GM12872 (cell line): ENCODE measurements around the gene GALNT11.

Experiments
- TF ChIP-seq, protein P1 (sequence below): IDR thresholded peaks from 3 replicates; pipeline ENCODE4 v1.5.1; 2011; ENCODE audit warnings: low read depth, mild to moderate bottlenecking, low read length, moderate library complexity; ENCODE audit not compliant: insufficient read depth

The GALNT11 gene

DNA sequence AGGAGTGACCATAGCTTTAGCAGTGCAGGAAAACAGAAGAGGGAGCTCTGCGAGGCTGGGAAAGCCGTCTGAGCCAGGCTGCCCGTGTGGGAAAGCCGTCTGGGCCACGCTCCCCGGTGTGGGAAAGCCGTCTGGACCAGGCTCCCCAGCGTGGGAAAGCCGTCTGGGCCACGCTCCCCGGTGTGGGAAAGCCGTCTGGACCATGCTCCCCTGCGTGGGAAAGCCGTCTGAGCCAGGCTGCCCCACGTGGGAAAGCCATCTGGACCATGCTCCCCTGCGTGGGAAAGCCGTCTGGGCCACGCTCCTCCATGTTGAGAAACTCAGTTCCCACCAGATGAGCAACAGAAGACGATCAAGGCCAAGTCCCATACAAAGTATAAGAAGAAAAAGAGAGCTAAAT is 101.8 kb downstream of the GALNT11 start:
- TF ChIP-seq, protein P1, sequence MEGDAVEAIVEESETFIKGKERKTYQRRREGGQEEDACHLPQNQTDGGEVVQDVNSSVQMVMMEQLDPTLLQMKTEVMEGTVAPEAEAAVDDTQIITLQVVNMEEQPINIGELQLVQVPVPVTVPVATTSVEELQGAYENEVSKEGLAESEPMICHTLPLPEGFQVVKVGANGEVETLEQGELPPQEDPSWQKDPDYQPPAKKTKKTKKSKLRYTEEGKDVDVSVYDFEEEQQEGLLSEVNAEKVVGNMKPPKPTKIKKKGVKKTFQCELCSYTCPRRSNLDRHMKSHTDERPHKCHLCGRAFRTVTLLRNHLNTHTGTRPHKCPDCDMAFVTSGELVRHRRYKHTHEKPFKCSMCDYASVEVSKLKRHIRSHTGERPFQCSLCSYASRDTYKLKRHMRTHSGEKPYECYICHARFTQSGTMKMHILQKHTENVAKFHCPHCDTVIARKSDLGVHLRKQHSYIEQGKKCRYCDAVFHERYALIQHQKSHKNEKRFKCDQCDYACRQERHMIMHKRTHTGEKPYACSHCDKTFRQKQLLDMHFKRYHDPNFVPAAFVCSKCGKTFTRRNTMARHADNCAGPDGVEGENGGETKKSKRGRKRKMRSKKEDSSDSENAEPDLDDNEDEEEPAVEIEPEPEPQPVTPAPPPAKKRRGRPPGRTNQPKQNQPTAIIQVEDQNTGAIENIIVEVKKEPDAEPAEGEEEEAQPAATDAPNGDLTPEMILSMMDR: no peak

DNA sequence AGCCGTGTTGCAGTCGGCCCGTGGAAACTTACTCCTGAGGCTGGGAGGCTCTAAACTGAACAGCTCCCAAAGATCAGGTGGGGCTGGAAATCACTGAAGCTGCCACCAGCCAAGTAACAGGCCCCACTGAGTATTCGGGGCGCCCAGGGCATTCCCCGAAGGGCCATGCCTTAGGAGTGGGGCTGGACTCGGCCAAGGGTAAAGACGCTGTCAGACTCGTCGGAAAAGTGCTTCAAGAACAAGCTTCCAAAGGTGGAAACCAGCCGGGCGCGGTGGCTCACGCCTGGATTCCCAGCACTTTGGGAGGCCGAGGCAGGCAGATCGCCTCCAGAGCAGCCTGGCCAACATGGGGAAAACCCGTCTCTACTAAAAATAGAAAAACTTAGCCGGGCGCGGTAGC is 102.8 kb downstream of the GALNT11 start:
- TF ChIP-seq, protein P1: no peak

DNA sequence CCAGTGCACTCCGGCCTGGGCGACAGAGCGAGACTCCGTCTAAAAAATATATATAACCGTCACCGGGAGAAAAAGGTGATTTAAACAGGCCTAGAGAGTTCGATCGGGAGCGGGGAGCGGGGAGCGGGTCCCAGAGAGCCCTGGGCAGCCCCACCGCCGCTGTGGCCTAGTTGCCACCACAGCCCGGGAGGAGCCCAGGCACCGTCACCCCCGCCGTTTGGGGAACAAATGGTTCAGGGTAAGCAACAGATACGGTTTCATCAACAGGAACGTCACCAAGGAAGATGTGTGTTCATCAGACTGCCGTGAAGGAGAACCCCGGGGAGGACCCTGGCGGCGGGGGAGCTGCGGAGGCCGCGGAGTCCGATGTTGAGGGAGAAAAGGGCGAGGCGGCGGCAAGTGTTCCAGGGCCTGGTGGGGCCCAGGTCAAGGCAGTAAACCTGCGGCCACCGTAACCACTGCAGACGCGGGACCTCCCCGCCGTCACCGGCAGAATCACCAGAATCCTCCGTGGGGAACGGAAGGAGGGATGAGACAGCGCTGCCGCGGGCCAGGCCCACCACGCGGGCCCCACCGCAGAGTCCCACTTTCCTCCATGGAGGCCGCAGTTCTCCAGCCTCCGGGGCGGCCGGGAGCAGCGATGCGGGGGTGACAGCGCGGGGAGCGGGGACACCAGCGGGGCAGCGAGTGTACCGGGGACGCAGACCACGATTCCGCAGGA is 103.4 kb downstream of the GALNT11 start:
- TF ChIP-seq, protein P1: no peak

DNA sequence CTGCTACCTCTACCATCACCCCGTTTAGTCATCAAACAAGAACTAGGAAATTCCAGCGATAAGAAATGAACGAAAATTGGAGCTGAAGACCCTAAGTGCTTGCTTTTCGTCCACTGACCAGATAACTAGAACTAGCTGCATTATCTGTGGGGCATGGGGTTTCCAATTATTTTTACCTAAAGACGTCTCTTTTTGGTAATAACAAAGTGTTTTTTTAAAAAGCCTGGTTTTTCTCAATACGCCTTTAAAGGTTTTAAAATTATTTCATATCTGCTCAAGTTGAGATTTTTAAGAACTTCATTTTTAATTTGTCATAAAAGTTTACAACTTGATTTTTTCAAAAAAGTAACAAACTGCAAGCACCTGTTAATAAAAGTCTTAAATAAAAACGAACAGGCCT is 104.2 kb downstream of the GALNT11 start:
- TF ChIP-seq, protein P1: no peak

DNA sequence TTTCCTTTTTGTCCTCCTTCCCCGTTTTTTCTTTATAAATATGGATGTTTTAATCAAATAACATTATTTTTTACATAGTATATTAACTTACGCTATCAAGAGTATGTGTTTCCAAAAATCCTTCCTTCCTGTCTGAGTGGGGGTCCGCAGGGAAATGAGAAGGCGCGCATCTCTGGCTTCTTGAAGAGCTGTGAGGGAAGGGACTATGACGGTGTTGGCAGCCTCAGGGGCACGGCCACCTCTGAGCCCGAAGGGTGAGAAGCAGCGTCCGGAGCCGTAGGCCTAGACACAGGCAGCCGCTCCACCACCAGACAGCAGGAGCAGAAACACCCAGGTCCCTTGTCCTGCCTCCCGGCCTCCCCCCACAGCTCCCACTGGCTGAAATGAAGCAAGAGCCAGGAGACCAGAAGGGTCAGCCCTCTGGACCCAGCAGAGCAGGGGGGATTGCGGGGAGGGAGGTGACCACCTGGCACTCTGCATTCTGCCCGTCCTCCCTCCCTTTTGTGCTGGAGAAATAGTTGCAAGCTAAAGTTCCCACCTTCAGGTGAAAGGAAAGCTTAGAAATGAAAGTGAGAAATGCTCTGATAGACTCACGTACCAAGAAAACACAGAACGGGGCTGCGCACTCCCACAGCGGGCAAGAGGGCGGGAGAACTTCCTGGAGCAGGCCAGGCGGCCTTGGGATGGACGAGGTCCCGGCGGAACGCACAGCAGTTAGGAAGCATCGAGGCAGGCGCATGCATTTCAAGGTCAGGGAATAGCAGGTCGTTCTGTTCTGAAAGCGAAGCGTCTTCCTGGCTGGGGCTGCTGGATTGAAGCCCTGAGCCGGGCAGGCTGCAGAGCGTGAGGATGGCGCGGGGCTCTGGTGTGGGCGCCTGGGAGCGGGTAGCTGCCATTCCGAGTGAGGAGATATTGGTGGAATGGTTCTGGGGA is 105.5 kb downstream of the GALNT11 start:
- TF ChIP-seq, protein P1: no peak

DNA sequence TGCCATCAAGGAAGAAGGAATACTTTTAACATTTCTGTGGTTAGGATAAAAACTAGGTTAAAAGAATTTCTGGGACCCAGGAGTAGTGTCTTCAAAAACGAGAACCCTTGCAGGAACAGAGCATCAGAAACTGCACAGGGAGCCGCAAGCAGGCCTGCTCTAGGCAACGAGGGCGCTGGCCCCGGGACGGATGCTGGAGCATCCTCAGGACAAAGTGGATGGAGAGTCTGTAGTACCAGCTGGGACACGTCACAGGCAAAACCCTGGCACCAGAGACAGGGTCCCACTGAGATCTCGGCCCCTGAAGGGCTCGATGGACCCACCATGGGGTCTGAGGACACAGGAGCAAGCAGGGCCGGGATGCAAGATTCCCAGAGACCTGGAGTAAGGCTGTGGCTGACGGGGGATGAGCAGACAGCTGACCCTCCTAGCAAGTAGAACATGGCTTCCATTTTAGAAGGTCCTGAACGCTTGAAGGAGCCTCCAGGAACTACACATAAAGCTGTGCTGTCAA is 106.6 kb downstream of the GALNT11 start:
- TF ChIP-seq, protein P1: no peak

DNA sequence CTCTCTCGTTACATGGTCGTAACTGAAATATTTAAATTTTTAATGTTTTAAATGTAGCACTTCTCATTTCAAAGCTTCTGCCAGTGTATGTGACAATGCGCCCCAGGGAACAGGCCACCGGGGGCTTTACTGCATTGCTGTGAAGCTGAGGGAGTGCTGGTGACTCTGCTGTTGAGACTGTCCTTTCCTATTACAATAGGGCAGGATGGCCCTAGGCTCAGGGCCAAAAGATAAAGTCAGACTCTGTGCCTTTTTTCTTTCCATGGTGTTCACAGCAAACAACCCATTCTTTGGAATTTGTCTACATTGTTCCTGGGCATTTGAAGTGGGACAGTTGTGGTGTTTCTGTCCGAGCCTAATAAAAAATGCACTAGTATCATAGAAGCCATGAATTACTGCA is 107.3 kb downstream of the GALNT11 start:
- TF ChIP-seq, protein P1: no peak
